ENCODE measurements around the gene COL4A6. TPM values are rescaled to one million over a fixed set of nuclear protein-coding genes. Genes with fewer than 3 reads are reported as not detected.

The COL4A6 gene
- not detected for total RNA-seq

GRCh38 chrX:108438110-108438623 lies at the start of gene COL4A6:
TSS of gene COL4A6 (minus strand) at chrX:108438422. CDS start at chrX:108438196, 226 bp downstream.

GRCh38 chrX:108439426-108439942 lies 1.3 kb upstream of the COL4A6 start, which contains the start of gene COL4A5:
TSS of gene COL4A5 (plus strand) at chrX:108439838. CDS start at chrX:108440126, 288 bp downstream.

Other genes with a start within 250 kb of the COL4A6 start
- not detected for gene COL4A5, start 1.4 kb upstream of the COL4A6 start, total RNA-seq

Data from activated naive CD4-positive, alpha-beta T cell treated with anti-CD3 and anti-CD28 coated beads, Interleukin-2, amount 10 ng/mL, durations not matched to agents 5 hours and 36 hours (primary cell).